ENCODE measurements around the gene BCL2. TPM values are rescaled to one million over a fixed set of nuclear protein-coding genes. Genes with fewer than 3 reads are reported as not detected.

BCL2 gene
- total RNA-seq, 1 donor from 2014 or later = 16.5 TPM

GRCh38 chr18:63346031-63346430, 26.5 kb upstream of the BCL2 start:
- Mint-ChIP-seq H3K36me3 (peaks cover 24% of the 10 kb centered on the region), H3K27me3 (no peaks in the 10 kb centered on the region), H3K4me1 (ENCODE audit: unreplicated experiment) (peaks cover 7% of the 10 kb centered on the region), H3K27ac (no peak overlapping the region), H3K4me3 (no peak overlapping the region), H3K9me3 (no peaks in the 10 kb centered on the region)
- no peak for DNase-seq (ENCODE audit: extremely low spot score, unreplicated experiment)
- TF ChIP-seq, protein P1, sequence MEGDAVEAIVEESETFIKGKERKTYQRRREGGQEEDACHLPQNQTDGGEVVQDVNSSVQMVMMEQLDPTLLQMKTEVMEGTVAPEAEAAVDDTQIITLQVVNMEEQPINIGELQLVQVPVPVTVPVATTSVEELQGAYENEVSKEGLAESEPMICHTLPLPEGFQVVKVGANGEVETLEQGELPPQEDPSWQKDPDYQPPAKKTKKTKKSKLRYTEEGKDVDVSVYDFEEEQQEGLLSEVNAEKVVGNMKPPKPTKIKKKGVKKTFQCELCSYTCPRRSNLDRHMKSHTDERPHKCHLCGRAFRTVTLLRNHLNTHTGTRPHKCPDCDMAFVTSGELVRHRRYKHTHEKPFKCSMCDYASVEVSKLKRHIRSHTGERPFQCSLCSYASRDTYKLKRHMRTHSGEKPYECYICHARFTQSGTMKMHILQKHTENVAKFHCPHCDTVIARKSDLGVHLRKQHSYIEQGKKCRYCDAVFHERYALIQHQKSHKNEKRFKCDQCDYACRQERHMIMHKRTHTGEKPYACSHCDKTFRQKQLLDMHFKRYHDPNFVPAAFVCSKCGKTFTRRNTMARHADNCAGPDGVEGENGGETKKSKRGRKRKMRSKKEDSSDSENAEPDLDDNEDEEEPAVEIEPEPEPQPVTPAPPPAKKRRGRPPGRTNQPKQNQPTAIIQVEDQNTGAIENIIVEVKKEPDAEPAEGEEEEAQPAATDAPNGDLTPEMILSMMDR (conservative IDR thresholded peaks at IDR 0.05) = no peak

- Mint-ChIP-seq H3K4me3 (no peak overlapping the region), H3K27ac (no peak overlapping the region), H3K36me3 (peaks cover 23% of the 10 kb centered on the region), H3K4me1 (ENCODE audit: unreplicated experiment) (peaks cover 7% of the 10 kb centered on the region), H3K9me3 (no peaks in the 10 kb centered on the region), H3K27me3 (no peaks in the 10 kb centered on the region)
- no peak for DNase-seq (ENCODE audit: extremely low spot score, unreplicated experiment)
- TF ChIP-seq, protein P1 (conservative IDR thresholded peaks at IDR 0.05) = no peak
Measured at GRCh38 chr18:63344918-63345317, 25.3 kb upstream of the BCL2 start.

DNA sequence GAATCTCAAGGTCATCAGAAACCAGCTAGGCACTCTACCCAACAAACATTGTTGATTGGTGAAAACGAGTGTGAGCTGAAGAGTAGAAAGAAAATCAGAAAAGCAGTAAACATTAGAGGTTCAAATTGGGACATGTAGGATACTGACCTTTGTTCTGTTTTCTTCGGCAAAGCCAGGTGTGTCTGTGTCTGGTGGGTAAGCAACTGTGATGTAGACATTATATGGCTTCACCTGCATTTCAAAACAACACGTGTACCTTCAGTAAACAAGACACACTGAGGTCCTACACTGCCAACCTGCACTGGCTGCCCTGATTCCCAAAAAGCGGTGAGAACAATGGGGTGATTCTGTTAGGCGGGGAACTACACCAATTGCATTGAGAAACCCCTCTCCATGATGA, 24.7 kb upstream of the BCL2 start:
- H3K4me1 Mint-ChIP-seq (ENCODE audit: unreplicated experiment) = peaks cover 7% of the 10 kb centered on the region
- DNase-seq (ENCODE audit: extremely low spot score, unreplicated experiment) = no peak
- H3K9me3 Mint-ChIP-seq = no peaks in the 10 kb centered on the region
- H3K36me3 Mint-ChIP-seq = peaks cover 21% of the 10 kb centered on the region
- H3K27ac Mint-ChIP-seq = no peak overlapping the region
- TF ChIP-seq, protein P1 (conservative IDR thresholded peaks at IDR 0.05) = no peak
- H3K27me3 Mint-ChIP-seq = no peaks in the 10 kb centered on the region
- no peak overlapping the region for H3K4me3 Mint-ChIP-seq

- Mint-ChIP-seq H3K4me3 (no peak overlapping the region), H3K9me3 (no peaks in the 10 kb centered on the region), H3K4me1 (ENCODE audit: unreplicated experiment) (peaks cover 7% of the 10 kb centered on the region), H3K27ac (no peak overlapping the region), H3K27me3 (no peaks in the 10 kb centered on the region), H3K36me3 (peaks cover 24% of the 10 kb centered on the region)
- DNase-seq (ENCODE audit: extremely low spot score, unreplicated experiment) = no peak
- TF ChIP-seq, protein P1 (conservative IDR thresholded peaks at IDR 0.05) = peak; percentile 75
Measured at GRCh38 chr18:63342206-63342605, 22.6 kb upstream of the BCL2 start.

DNA sequence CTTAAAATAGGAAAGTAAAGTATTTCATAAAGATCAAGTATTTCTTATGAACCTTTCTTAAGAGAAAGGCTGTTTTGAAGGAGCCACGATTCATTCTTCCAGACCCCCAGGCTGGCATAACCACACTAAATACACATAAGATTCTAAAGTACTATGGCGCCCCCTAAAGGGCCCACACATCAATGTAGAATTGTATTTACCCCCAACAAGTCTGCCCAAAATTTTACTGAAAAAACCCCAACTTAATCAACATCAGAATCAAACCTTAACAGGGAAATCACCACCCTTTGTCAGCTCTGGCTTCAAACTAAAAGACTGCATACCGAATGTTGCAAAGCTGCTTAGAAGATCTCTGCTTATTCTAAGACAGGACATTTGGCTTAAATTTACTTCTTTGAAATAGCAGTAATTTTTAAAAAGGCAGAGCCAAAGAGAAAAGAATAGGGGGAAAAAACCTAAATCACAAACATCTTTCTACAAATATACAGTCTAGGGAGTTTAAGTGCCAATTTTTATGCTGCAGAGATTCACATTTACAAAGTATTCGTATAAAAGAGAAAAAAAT, 20.4 kb upstream of the BCL2 start:
- Mint-ChIP-seq H3K27ac (no peak overlapping the region), H3K4me3 (no peak overlapping the region), H3K36me3 (peaks cover 34% of the 10 kb centered on the region), H3K4me1 (ENCODE audit: unreplicated experiment) (peaks cover 3% of the 10 kb centered on the region), H3K9me3 (no peaks in the 10 kb centered on the region), H3K27me3 (no peaks in the 10 kb centered on the region)
- TF ChIP-seq, protein P1 (conservative IDR thresholded peaks at IDR 0.05) = peak; percentile 79
- no peak for DNase-seq (ENCODE audit: extremely low spot score, unreplicated experiment)
